ENCODE data around the gene GHSR. TPM values are rescaled to one million over a fixed set of nuclear protein-coding genes. Genes with fewer than 3 reads are reported as not detected.

The GHSR gene
- total and polyA plus RNA-seq, 2 of the 8 experiments (the other 6 are each of a cell fraction or from before 2014, with no cell fraction given): not detected

- H3K23ac ChIP-seq (ENCODE audit: insufficient read length): no peak overlapping the region
- no peak overlapping the region for H4K5ac ChIP-seq (ENCODE audit: insufficient read length, low read depth, low read length)
- no peak overlapping the region for H3K14ac ChIP-seq (ENCODE audit: insufficient read length)
- WGBS, 2 experiments (ENCODE audit: extremely low coverage in 1 of 2, insufficient coverage in 1 of 2, insufficient read length in 1 of 2, insufficient replicate concordance in 2 of 2, low coverage in 1 of 2, low lambda C conversion rate in 2 of 2, missing lambda C conversion rate in 1 of 2): 85% methylated on average over 12 of the region's 12 CpGs; no CpG with 5 or more reads in 1 of the 2 experiments
- H2BK20ac ChIP-seq (ENCODE audit: low read length): no peak overlapping the region
- no peak overlapping the region for H3K27ac ChIP-seq (ENCODE audit: low read depth, low read length)
- no peak overlapping the region for H2BK120ac ChIP-seq (replicated peaks; ENCODE audit: low read depth, low read length)
- 0 out of 4 replicates have a peak, but pooled peaks cover 0 to 4% of the 10 kb centered on the region in 2 experiments for H3K9me3 ChIP-seq (ENCODE audit: insufficient read depth in 2 of 2, low read depth in 1 of 2, low read length in 1 of 2)
- no peak for DNase-seq (ENCODE audit: low read depth in 1 of 2, low spot score in 2 of 2)
- no peak overlapping the region for H3K4ac ChIP-seq (replicated peaks; ENCODE audit: insufficient read length, low read depth, low read length)
- no peaks in the 10 kb centered on the region for H3K27me3 ChIP-seq (replicated peaks in 1 of 4; ENCODE audit: control insufficient read depth in 3 of 4, extremely low read depth in 1 of 4, insufficient read depth in 3 of 4, low read length in 3 of 4)
- CTCF ChIA-PET (ENCODE audit: partially characterized antibody): interaction anchor here (1.0 to 1.5 kb wide), 2 partner anchors 9 to 57 kb away, joined by 4 read pairs; no protein-coding TSS in a partner anchor
- no peak for TF ChIP-seq SAP30 (IDR thresholded peaks at IDR 0.05; ENCODE audit: insufficient read depth, insufficient replicate concordance, low read length)
- TF ChIP-seq, protein P1, sequence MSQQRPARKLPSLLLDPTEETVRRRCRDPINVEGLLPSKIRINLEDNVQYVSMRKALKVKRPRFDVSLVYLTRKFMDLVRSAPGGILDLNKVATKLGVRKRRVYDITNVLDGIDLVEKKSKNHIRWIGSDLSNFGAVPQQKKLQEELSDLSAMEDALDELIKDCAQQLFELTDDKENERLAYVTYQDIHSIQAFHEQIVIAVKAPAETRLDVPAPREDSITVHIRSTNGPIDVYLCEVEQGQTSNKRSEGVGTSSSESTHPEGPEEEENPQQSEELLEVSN (IDR thresholded peaks at IDR 0.05): 0 out of 2 replicates have a peak, but pooled peaks have one; percentile 10
- no peak overlapping the region for H2BK15ac ChIP-seq (ENCODE audit: low read length)
- H2AK5ac ChIP-seq (ENCODE audit: low read depth, low read length): no peak overlapping the region
- H3K79me1 ChIP-seq (ENCODE audit: low read depth, low read length): no peaks in the 10 kb centered on the region
- no peak overlapping the region for H3K56ac ChIP-seq (replicated peaks; ENCODE audit: insufficient read length, low read depth, low read length)
- no peaks in the 10 kb centered on the region for H3K79me2 ChIP-seq (ENCODE audit: control insufficient read depth in 1 of 2, insufficient read depth in 2 of 2, low read length in 2 of 2)
- no peak overlapping the region for H4K91ac ChIP-seq (replicated peaks; ENCODE audit: insufficient read length, low read length)
- no peaks in the 10 kb centered on the region for H3K4me1 ChIP-seq (replicated peaks in 1 of 4; ENCODE audit: control insufficient read depth in 3 of 4, insufficient read depth in 4 of 4, low read length in 3 of 4)
- no peak overlapping the region for H2AFZ ChIP-seq (ENCODE audit: low read length)
- H3K36me3 ChIP-seq (ENCODE audit: control insufficient read depth in 2 of 4, insufficient read depth in 4 of 4, low read length in 3 of 4): peaks cover 0 to 4% (median 0%) of the 10 kb centered on the region in 4 experiments; a peak in 2 of 8 replicates
- H2BK12ac ChIP-seq (ENCODE audit: low read depth, low read length): no peak overlapping the region
- no peak overlapping the region for H3K9ac ChIP-seq (replicated peaks in 1 of 4; ENCODE audit: extremely low read depth in 1 of 4, low read depth in 3 of 4, low read length in 3 of 4)
- no peak overlapping the region for H4K8ac ChIP-seq (ENCODE audit: extremely low read depth, insufficient read depth, low read length)
- no peaks in the 10 kb centered on the region for H3K23me2 ChIP-seq (ENCODE audit: low read depth, low read length)
- POLR2A ChIA-PET (ENCODE audit: partially characterized antibody): no interaction called here
- no peak overlapping the region for H2BK5ac ChIP-seq (ENCODE audit: low read depth, low read length)
- no peak overlapping the region for H3K4me2 ChIP-seq (ENCODE audit: insufficient read depth in 1 of 2, low read depth in 2 of 2, low read length in 2 of 2)
- no peaks in the 10 kb centered on the region for H4K20me1 ChIP-seq (replicated peaks in 1 of 2; ENCODE audit: control insufficient read depth in 1 of 2, insufficient read depth in 2 of 2, low read length in 2 of 2)
- no peak for FAIRE-seq
- H3K18ac ChIP-seq (ENCODE audit: extremely low read depth, low read length): no peak overlapping the region
- H3K4me3 ChIP-seq (ENCODE audit: extremely low read depth in 1 of 4, insufficient read depth in 2 of 4, low read depth in 3 of 4, low read length in 4 of 4): no peak overlapping the region
These were observed 43.9 kb downstream of the GHSR start for GRCh38 chr3:172404237-172404962.

Data from H1 (cell line).